ENCODE measurements around the gene CLCA2.
A peak's percentile ranks its signal among the peaks of the same experiment; 100 is the strongest.

The CLCA2 gene

DNA sequence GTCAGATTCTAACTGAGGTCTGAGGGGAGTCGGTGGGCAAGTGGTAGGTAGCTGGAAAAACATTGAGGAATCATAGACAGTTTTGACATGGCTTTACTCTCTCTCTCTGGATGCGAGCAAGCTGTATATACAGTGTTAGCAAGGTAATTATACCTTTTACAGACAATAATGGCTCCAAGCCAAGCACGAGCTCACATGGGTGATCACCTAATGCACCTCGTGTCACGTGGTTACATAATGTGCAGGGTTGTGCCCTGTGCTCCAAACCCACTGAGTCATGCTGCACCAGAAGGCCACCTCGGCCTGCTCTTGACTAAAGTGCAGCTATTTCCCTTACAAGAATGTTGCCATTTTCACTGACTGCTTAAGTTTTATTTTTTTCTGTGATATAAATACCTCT is 7.6 kb upstream of the CLCA2 start:
- no peak overlapping the region for H3K27ac Mint-ChIP-seq
- H3K4me3 Mint-ChIP-seq = no peak overlapping the region

GRCh38 chr1:86419277-86419903 is 4.6 kb upstream of the CLCA2 start:
- Mint-ChIP-seq H3K9me3 (no peaks in the 10 kb centered on the region), H3K27me3 (peaks cover 7% of the 10 kb centered on the region), H3K4me3 (peak overlapping the region; percentile 47 to 59), H3K4me1 (peaks cover 6% of the 10 kb centered on the region), H3K27ac (no peak overlapping the region)
- DNase-seq (peak; percentile 33 to 47), ATAC-seq (peak; percentile 85)

More for the DNA sequence above, 7.6 kb upstream of the CLCA2 start:
- no peak for DNase-seq
- no peak for ATAC-seq
- Mint-ChIP-seq H3K27me3 (peaks cover 7% of the 10 kb centered on the region), H3K4me1 (peaks cover 6% of the 10 kb centered on the region), H3K9me3 (no peaks in the 10 kb centered on the region)

DNA sequence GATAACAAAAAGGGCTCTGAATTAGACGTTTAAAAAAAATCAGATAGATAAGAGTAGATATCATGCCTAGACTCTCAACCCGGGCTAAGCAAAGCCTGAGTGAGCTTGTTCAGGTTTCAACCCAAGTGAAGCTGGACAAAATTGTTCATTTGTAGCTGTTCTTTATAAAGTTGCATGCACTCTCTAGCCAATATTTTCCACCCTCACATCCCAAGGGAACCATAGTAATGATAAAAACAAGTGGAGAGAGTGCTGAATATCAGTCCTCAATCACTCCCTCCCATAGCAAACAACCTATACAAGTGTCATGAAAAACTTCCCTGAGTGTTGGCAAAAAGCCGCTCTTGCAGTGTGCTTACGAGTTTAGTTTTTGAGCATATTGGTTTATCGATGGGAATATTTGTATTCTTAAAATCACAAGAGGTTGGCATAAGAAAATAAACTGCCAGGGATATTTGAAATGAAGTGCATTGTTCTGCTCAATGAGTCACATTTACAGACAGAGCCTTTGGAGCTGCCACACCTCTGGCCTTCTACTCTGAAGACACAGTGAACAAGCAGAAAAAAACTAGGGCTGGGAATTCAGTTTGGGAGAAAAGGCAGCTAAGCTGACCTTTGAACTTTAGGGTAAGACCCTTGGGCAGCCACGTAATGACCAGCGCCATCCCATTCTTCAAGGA is 2.2 kb upstream of the CLCA2 start:
- H3K9me3 Mint-ChIP-seq = no peaks in the 10 kb centered on the region
- peaks cover 6% of the 10 kb centered on the region for H3K4me1 Mint-ChIP-seq
- ATAC-seq (no peak), DNase-seq (no peak)
- peaks cover 14% of the 10 kb centered on the region for H3K27me3 Mint-ChIP-seq
- H3K4me3 Mint-ChIP-seq = no peak overlapping the region
- H3K27ac Mint-ChIP-seq = no peak overlapping the region

GRCh38 chr1:86423473-86423872 is 498 bp upstream of the CLCA2 start:
- ATAC-seq = no peak
- Mint-ChIP-seq H3K27me3 (peaks cover 14% of the 10 kb centered on the region), H3K4me1 (peaks cover 6% of the 10 kb centered on the region), H3K4me3 (no peak overlapping the region), H3K9me3 (no peaks in the 10 kb centered on the region), H3K27ac (no peak overlapping the region)
- DNase-seq = no peak

- DNase-seq = no peak
- Mint-ChIP-seq H3K27ac (no peak overlapping the region), H3K4me1 (no peaks in the 10 kb centered on the region), H3K9me3 (no peaks in the 10 kb centered on the region), H3K27me3 (peaks cover 8% of the 10 kb centered on the region), H3K4me3 (no peak overlapping the region)
- no peak for ATAC-seq
These were observed 5.3 kb downstream of the CLCA2 start for GRCh38 chr1:86429122-86429725.

- no peaks in the 10 kb centered on the region for H3K4me1 Mint-ChIP-seq
- no peak overlapping the region for H3K4me3 Mint-ChIP-seq
- DNase-seq (no peak), ATAC-seq (peak; percentile 85)
- peaks cover 8% of the 10 kb centered on the region for H3K27me3 Mint-ChIP-seq
- H3K9me3 Mint-ChIP-seq = no peaks in the 10 kb centered on the region
- no peak overlapping the region for H3K27ac Mint-ChIP-seq
These were observed 5.9 kb downstream of the CLCA2 start for GRCh38 chr1:86429835-86430234.

DNA sequence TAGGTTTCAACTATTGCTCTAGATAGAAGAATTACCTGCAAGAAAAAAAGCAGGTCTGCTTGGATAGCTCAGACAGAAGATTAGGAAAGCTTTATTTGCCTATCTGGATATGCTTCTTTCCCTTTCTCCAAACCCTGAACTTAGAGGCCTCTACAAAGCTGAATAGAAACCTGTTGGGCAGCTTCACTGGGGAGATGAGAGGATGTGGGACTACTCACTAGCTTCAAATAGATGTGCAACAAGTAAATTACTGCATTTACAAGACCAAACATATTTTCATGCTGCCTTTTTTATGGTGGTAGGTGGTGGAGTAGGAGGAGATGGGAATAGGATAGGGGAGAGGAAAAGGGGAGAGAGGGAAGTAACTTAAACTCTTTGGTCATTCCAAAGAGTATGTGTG is 6.4 kb downstream of the CLCA2 start:
- Mint-ChIP-seq H3K9me3 (no peaks in the 10 kb centered on the region), H3K27me3 (peaks cover 5% of the 10 kb centered on the region)

DNA sequence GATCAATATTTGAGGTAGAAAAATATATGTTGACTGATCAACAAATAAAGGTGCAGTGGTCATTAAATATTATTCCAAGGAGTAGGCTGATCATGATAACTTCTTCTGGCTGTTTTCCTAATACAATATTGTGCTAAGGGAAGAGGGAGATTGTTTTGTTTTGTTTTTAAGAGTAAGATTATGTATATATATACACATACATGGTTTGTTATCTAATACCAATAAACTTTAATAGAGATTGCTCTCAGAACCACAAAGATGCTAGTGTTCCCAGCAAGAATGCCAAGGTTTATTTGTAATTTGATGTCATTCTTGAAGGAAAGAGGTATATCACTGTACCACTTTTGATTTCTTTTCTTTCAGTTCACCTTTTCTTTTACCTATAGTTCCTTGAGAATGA is 10.1 kb downstream of the CLCA2 start:
- ATAC-seq (no peak), DNase-seq (no peak)
- H3K27me3 Mint-ChIP-seq = no peaks in the 10 kb centered on the region
- H3K4me3 Mint-ChIP-seq = no peak overlapping the region
- H3K27ac Mint-ChIP-seq = no peak overlapping the region
- no peaks in the 10 kb centered on the region for H3K9me3 Mint-ChIP-seq
- no peaks in the 10 kb centered on the region for H3K4me1 Mint-ChIP-seq

More for the DNA sequence above, 6.4 kb downstream of the CLCA2 start:
- DNase-seq = no peak
- Mint-ChIP-seq H3K27ac (no peak overlapping the region), H3K4me1 (no peaks in the 10 kb centered on the region), H3K4me3 (no peak overlapping the region)
- ATAC-seq = peak; percentile 43

- Mint-ChIP-seq H3K27me3 (no peaks in the 10 kb centered on the region), H3K4me1 (no peaks in the 10 kb centered on the region), H3K27ac (no peak overlapping the region), H3K9me3 (no peaks in the 10 kb centered on the region), H3K4me3 (no peak overlapping the region)
- DNase-seq = no peak
- ATAC-seq = no peak
These were observed 11.4 kb downstream of the CLCA2 start for GRCh38 chr1:86435327-86435726.

DNA sequence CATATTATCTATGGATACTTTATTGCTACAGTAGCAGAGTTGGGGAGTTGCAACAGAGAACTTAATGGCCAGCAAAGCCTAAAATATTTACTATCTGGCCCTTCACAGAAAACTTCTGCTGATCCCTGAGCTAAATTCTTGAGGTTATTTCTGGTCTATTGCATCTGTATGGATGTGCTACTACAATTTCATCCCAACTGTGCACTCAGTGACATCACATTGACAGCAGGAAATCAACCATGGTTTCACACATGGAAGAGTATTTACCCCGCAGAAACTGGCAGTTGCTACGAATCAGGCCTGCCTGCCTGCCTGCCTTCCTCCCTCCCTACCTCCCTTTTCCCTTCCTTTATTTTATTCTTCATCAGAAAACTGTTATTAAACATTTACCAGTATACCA is 12.1 kb downstream of the CLCA2 start:
- Mint-ChIP-seq H3K9me3 (no peaks in the 10 kb centered on the region), H3K27ac (no peak overlapping the region), H3K27me3 (no peaks in the 10 kb centered on the region), H3K4me1 (no peaks in the 10 kb centered on the region), H3K4me3 (no peak overlapping the region)
- DNase-seq (no peak), ATAC-seq (no peak)

DNA sequence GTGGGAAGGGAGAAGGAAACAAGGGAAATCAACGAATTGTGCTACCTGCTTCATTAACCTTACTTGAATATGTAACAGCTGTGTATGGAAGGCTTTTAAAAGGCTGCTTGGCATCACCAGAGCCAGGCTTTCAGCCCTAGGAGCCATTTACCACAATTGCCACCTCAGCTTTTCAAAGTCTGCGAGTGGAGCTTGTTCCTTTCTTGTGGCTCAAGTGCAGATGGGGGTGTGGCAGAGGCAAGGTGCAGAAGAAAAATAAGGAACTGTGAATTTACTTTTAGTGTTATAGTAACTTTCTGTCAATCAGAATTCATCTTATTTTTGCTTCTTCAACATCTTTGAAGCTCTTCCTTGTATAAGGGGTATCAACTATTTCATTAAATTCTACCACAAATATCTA is 17.6 kb downstream of the CLCA2 start:
- Mint-ChIP-seq H3K4me3 (no peak overlapping the region), H3K27me3 (no peaks in the 10 kb centered on the region), H3K9me3 (no peaks in the 10 kb centered on the region), H3K27ac (no peak overlapping the region), H3K4me1 (peaks cover 9% of the 10 kb centered on the region)
- DNase-seq (no peak), ATAC-seq (no peak)

- no peak overlapping the region for H3K4me3 Mint-ChIP-seq
- H3K27ac Mint-ChIP-seq = no peak overlapping the region
- ATAC-seq (no peak), DNase-seq (no peak)
- peaks cover 9% of the 10 kb centered on the region for H3K4me1 Mint-ChIP-seq
- H3K9me3 Mint-ChIP-seq = no peaks in the 10 kb centered on the region
- H3K27me3 Mint-ChIP-seq = no peaks in the 10 kb centered on the region
These were observed 18.0 kb downstream of the CLCA2 start for GRCh38 chr1:86441997-86442396.

DNA sequence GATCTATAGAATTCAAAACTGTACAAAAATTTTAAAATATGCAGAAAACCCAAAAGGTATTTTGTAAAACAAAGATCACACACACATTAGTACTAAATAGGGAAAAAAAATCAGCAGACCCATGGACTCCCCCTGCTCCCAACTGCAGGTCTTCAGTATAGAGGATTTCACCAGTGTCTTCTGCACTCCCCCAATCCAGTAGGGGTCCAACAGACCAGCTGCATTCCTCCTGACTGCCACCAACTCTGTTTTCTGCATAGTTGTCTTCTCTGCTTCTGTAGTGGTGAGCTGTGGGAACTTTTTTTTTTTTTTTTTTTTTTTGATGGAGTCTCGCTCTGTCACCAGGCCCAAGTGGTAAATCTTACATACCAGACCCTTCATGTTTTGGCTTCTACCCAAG is 21.9 kb downstream of the CLCA2 start:
- ATAC-seq (no peak), DNase-seq (no peak)
- Mint-ChIP-seq H3K27ac (no peak overlapping the region), H3K9me3 (no peaks in the 10 kb centered on the region), H3K4me1 (peaks cover 9% of the 10 kb centered on the region), H3K27me3 (no peaks in the 10 kb centered on the region), H3K4me3 (no peak overlapping the region)

DNA sequence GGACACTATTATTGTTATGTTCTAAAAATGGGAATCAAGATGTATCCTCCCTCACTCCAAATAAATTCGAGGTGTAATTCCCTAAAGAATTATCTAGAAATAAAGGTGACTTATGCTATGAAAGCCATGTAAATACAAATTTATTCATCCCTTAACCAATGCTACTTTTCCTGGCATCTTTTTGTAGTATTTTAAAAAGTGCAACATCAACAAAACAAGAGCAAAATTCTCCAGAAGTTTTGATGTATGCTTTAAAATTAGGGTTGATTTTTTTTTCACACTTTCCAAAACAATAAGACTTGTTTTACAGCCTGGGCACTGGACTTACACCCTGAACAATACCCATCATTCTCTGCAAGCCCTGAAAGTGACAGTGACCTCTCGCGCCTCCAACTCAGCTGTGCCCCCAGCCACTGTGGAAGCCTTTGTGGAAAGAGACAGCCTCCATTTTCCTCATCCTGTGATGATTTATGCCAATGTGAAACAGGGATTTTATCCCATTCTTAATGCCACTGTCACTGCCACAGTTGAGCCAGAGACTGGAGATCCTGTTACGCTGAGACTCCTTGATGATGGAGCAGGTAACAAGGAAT is 23.3 kb downstream of the CLCA2 start:
- H3K27ac Mint-ChIP-seq = no peak overlapping the region
- H3K4me1 Mint-ChIP-seq = no peaks in the 10 kb centered on the region
- no peaks in the 10 kb centered on the region for H3K27me3 Mint-ChIP-seq
- DNase-seq = no peak
- H3K9me3 Mint-ChIP-seq = no peaks in the 10 kb centered on the region
- no peak for ATAC-seq
- H3K4me3 Mint-ChIP-seq = no peak overlapping the region

- peak overlapping the region in 1 of 2 donors; percentile 41 for H3K27ac Mint-ChIP-seq
- H3K9me3 Mint-ChIP-seq = no peaks in the 10 kb centered on the region
- DNase-seq (no peak), ATAC-seq (no peak)
- no peak overlapping the region for H3K4me3 Mint-ChIP-seq
- no peaks in the 10 kb centered on the region for H3K27me3 Mint-ChIP-seq
- no peaks in the 10 kb centered on the region for H3K4me1 Mint-ChIP-seq
These were observed 24.7 kb downstream of the CLCA2 start for GRCh38 chr1:86448670-86449069.

- Mint-ChIP-seq H3K9me3 (no peaks in the 10 kb centered on the region), H3K4me3 (no peak overlapping the region), H3K4me1 (no peaks in the 10 kb centered on the region)
These were observed 25.1 kb downstream of the CLCA2 start for GRCh38 chr1:86449103-86449502.

More at GRCh38 chr1:86449103-86449502, 25.1 kb downstream of the CLCA2 start:
- no peak overlapping the region for H3K27ac Mint-ChIP-seq
- no peak for ATAC-seq
- no peaks in the 10 kb centered on the region for H3K27me3 Mint-ChIP-seq
- no peak for DNase-seq
